Muscle of leg (tissue), 11 donors: ENCODE measurements around the gene ZNF213. TPM values are rescaled to one million over a fixed set of nuclear protein-coding genes. Genes with fewer than 3 reads are reported as not detected.
"Not testable (repeated sequence)": the region's sequence is repeated elsewhere in the genome, so short reads cannot be mapped to it uniquely, and the experiment has no call there.

Experiments
- DNase-seq: peaks from one replicate; pipeline ENCODE4 v3.0.0; 2013
- H3K27ac ChIP-seq: one replicate; pipeline ENCODE4 v1.5.1; 2013; ENCODE audit warnings: mild to moderate bottlenecking, low read length, control low read depth
- H3K27me3 ChIP-seq: one replicate; pipeline ENCODE4 v1.6.1; 2013; ENCODE audit warnings: low read length; ENCODE audit not compliant: control insufficient read depth, insufficient read depth
- H3K36me3 ChIP-seq: one replicate; pipeline ENCODE4 v1.6.1; 2013; ENCODE audit warnings: low read length; ENCODE audit not compliant: control insufficient read depth, insufficient read depth
- H3K4me1 ChIP-seq: one replicate; pipeline ENCODE4 v1.6.1; 2013; ENCODE audit warnings: low read length; ENCODE audit not compliant: control insufficient read depth, insufficient read depth
- H3K4me3 ChIP-seq: one replicate; pipeline ENCODE4 v1.5.1; 2013; ENCODE audit warnings: low read length, control low read depth
- H3K9me3 ChIP-seq: replicated peaks from 2 replicates; pipeline ENCODE4 v1.6.1; 2013; ENCODE audit warnings: low read depth, low read length; ENCODE audit not compliant: control insufficient read depth
- WGBS: methylation state at CpG from one replicate; pipeline ENCODE4 v1.1.5; 2013; ENCODE audit warnings: missing lambda C conversion rate; ENCODE audit not compliant: insufficient coverage; 5-methylcytosine and 5-hydroxymethylcytosine counted together
- polyA plus RNA-seq, 8 donors: library from polyadenylated mRNA; unstranded; fragments of 120-200 nt; gene quantifications; one replicate each; pipeline versions ENCODE4 v1.2.1 to v1.2.3, GENCODE V29; 2013; ENCODE audit warnings: inconsistent platforms in 1 of 8, low replicate concordance in 1 of 8; ENCODE audit not compliant: insufficient read length in 8 of 8, insufficient read depth in 1 of 8
- total RNA-seq: library from RNA; stranded (reverse); fragments of 120-200 nt; gene quantifications from one replicate; pipeline ENCODE4 v1.2.4, GENCODE V29; 2013

Gene ZNF213
- total and polyA plus RNA-seq, 9 donors = 3.1 to 14.0 (median 11.4) TPM

DNA sequence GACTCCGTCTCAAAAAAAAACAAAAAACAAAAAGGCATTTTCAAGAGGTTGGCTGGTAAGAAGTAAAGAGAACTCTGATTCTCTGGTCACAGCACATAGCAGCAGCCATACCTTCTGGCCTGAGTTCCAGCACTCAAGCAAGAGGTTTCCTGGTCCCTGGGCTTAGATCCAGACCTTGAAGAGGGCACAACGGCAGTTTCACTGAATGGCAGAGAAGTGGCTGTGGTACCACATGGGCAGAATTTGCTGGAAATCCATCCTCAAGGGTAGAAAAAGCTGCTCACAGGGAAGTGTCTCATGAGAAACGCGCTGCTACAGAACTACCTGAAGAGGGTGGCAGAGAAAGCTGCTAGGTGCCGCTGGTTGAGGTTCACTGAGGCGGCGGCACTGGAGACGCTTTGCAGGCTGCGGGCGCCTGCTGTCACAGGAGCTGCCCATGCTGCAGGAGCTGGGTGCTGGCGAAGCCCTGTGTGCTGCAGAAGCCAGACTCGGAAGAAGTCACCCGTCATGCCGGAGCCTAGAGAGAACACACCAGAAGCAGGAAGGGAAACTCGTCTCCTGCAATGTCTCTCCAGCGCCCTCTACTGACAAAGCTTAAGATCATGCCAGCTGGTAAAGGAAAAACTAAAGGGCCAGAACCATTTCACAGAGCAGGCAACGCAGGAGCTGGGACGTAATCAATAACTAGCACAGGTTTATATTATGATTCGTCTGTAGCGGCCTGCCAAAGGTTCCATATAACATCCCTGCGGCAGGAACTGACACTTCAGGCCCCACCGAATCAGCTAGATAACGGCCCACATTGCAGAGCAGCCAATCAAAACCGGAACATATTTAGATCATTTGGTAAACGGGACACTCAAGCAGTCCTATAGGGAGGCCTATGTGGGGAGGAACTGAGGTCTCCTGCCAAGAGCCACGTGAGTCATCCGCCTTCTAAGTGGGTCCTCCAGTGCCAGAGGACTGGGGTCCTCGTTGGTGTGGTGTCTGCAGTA lies 5.4 kb upstream of the ZNF213 start:
- peaks cover 30% of the 10 kb centered on the region for H3K4me1 ChIP-seq
- H3K27ac ChIP-seq = peak overlapping the region; percentile 65

DNA sequence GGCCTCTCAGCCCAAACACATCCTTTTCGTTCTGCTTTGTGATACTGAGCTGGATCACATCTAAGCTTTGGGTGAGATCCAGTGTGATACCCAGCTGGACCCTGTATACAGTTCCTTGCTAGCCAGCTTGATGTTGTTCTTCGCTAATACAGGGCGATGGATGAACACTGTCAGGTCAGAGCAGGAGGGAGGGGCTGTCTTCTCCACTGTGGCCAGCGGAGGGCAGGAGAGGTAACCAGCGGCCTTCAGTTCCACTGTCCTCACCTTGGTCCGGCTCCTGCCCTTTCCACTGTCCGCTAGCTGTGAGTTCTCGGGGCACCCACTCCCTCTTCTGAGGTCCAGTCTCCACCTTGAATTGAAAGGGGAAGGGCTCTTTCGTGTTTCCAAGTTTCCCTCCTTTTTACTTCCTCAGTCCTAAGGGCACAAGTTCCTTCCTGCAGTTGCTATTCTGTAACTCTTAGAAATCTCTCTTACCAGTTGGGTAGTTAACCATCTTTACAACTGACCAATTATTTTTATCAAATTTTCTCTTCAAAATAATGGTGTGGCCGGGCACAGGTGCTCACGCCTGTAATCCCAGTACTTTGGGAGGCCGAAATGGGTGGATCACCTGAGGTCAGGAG lies 3.0 kb upstream of the ZNF213 start:
- no peak for DNase-seq
- H3K27me3 ChIP-seq = no peaks in the 10 kb centered on the region
- peaks cover 30% of the 10 kb centered on the region for H3K4me1 ChIP-seq
- 61% methylated on average over 5 of the region's 12 CpGs for WGBS
- no peak overlapping the region for H3K4me3 ChIP-seq
- H3K27ac ChIP-seq = no peak overlapping the region
- peaks cover 24% of the 10 kb centered on the region for H3K36me3 ChIP-seq
- no peaks in the 10 kb centered on the region for H3K9me3 ChIP-seq

More for the DNA sequence above, 5.4 kb upstream of the ZNF213 start:
- Histone ChIP-seq H3K4me3 (peak overlapping the region; percentile 32), H3K9me3 (no peaks in the 10 kb centered on the region), H3K36me3 (peaks cover 29% of the 10 kb centered on the region), H3K27me3 (no peaks in the 10 kb centered on the region)
- WGBS = 31% methylated on average over 22 of the region's 28 CpGs
- peak; percentile 93 for DNase-seq

DNA sequence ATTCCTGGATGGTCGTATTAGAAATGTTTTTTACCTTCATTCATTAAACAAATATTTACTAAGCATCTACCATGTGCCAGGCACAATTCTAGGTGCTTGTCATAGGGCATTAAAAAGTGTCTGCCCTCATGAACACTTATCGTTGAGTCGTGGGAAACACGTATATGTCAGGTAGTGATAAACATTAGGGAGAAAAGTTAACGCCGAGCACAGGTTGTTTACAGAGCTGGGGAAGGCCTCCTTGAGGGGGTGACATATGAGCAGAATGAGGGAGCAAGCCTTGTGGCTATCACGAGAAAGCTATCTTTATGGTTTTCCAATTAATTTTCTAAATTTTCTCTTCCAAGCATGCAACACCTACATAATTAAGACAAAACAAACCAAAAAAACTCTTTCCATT lies 985 bp upstream of the ZNF213 start:
- WGBS = 0% methylated on average over 3 of the region's 7 CpGs
- peaks cover 31% of the 10 kb centered on the region for H3K36me3 ChIP-seq
- no peak for DNase-seq
- H3K9me3 ChIP-seq = no peaks in the 10 kb centered on the region
- H3K27ac ChIP-seq = peak overlapping the region; percentile 99
- H3K4me1 ChIP-seq = peaks cover 21% of the 10 kb centered on the region
- H3K27me3 ChIP-seq = no peaks in the 10 kb centered on the region
- H3K4me3 ChIP-seq = peak overlapping the region; percentile 99

- Histone ChIP-seq H3K27me3 (no peaks in the 10 kb centered on the region), H3K9me3 (no peaks in the 10 kb centered on the region), H3K27ac (peak overlapping the region; percentile 87), H3K4me3 (peak overlapping the region; percentile 70), H3K36me3 (peaks cover 40% of the 10 kb centered on the region), H3K4me1 (peaks cover 13% of the 10 kb centered on the region)
- WGBS = under 1% methylated on average over 31 of the region's 43 CpGs
- DNase-seq = no peak
Observed at GRCh38 chr16:3135126-3135715, 392 bp downstream of the ZNF213 start.

GRCh38 chr16:3137267-3137666 lies 2.4 kb downstream of the ZNF213 start:
- H3K4me1 ChIP-seq = peaks cover 16% of the 10 kb centered on the region
- DNase-seq = no peak
- H3K4me3 ChIP-seq = no peak overlapping the region
- WGBS = 94% methylated on average over 13 of the region's 13 CpGs
- H3K27me3 ChIP-seq = no peaks in the 10 kb centered on the region
- peaks cover 48% of the 10 kb centered on the region for H3K36me3 ChIP-seq
- H3K27ac ChIP-seq = no peak overlapping the region
- no peaks in the 10 kb centered on the region for H3K9me3 ChIP-seq

- Histone ChIP-seq H3K27me3 (no peaks in the 10 kb centered on the region), H3K36me3 (peaks cover 58% of the 10 kb centered on the region), H3K9me3 (no peaks in the 10 kb centered on the region), H3K4me1 (peaks cover 27% of the 10 kb centered on the region), H3K4me3 (no peak overlapping the region), H3K27ac (no peak overlapping the region)
- DNase-seq = no peak
- 93% methylated on average over 21 of the region's 21 CpGs for WGBS
Observed at GRCh38 chr16:3138342-3138741, 3.5 kb downstream of the ZNF213 start.

- DNase-seq = no peak
- H3K4me1 ChIP-seq = peaks cover 29% of the 10 kb centered on the region
- peaks cover 58% of the 10 kb centered on the region for H3K36me3 ChIP-seq
- H3K27ac ChIP-seq = no peak overlapping the region
- H3K27me3 ChIP-seq = no peaks in the 10 kb centered on the region
- WGBS = 90% methylated on average over 13 of the region's 14 CpGs
- H3K4me3 ChIP-seq = no peak overlapping the region
- H3K9me3 ChIP-seq = no peaks in the 10 kb centered on the region
Observed at GRCh38 chr16:3138823-3139426, 4.1 kb downstream of the ZNF213 start.

GRCh38 chr16:3139561-3139960 lies 4.7 kb downstream of the ZNF213 start:
- not testable (repeated sequence) for H3K9me3 ChIP-seq, DNase-seq, H3K27ac ChIP-seq, H3K4me3 ChIP-seq, H3K27me3 ChIP-seq
- 96% methylated on average over 6 of the region's 9 CpGs for WGBS
- peaks cover 32% of the 10 kb centered on the region for H3K4me1 ChIP-seq
- H3K36me3 ChIP-seq = peaks cover 58% of the 10 kb centered on the region

DNA sequence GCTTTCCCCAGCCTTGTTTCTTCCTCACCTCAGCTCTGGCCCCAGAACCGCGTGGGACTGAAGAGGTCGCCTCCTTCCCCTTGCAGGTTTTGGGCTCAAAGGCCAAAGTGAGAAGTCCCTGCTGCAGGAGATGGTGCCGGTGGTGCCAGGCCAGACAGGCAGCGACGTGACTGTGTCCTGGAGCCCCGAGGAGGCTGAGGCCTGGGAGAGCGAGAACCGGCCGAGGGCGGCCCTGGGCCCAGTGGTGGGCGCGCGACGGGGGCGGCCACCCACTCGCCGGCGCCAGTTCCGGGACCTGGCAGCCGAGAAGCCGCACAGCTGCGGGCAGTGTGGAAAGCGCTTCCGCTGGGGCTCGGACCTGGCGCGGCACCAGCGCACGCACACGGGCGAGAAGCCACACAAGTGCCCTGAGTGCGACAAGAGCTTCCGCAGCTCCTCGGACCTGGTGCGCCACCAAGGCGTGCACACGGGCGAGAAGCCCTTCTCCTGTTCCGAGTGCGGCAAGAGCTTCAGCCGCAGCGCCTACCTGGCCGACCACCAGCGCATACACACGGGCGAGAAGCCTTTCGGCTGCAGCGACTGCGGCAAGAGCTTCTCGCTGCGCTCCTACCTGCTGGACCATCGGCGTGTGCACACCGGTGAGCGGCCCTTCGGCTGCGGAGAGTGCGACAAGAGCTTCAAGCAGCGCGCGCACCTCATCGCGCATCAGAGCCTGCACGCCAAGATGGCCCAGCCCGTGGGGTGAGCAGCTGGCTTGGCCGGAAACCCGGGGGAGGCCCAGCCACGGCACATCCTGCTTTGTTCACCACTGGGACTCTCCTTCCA lies 6.0 kb downstream of the ZNF213 start:
- H3K9me3 ChIP-seq = no peaks in the 10 kb centered on the region
- H3K4me1 ChIP-seq = peaks cover 43% of the 10 kb centered on the region
- H3K36me3 ChIP-seq = peaks cover 58% of the 10 kb centered on the region
- no peak for DNase-seq
- WGBS = 91% methylated on average over 69 of the region's 69 CpGs
- H3K4me3 ChIP-seq = no peak overlapping the region
- H3K27ac ChIP-seq = no peak overlapping the region
- no peaks in the 10 kb centered on the region for H3K27me3 ChIP-seq
